ENCODE data around the gene TTC3.

DNA sequence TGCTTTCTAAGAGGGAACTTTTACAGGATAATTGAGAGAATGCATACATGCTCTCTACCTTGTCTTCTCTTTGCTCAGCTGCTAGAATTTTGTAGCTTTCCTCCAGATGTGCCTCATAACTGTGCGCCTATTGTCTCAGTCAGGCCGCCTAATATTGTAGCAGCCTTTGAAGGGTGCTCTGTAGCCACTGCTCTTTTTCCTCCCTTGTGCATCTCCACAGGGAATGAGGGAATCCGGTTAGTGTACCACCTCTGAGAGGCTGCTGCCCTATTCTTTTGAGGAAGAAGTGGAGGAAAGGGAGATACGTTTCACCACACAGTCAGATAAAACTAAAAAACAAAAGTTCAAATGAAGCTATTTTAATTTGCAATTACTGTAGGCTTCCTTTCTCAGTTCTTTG lies 22.8 kb downstream of the TTC3 start:
- TF ChIP-seq, protein P1, sequence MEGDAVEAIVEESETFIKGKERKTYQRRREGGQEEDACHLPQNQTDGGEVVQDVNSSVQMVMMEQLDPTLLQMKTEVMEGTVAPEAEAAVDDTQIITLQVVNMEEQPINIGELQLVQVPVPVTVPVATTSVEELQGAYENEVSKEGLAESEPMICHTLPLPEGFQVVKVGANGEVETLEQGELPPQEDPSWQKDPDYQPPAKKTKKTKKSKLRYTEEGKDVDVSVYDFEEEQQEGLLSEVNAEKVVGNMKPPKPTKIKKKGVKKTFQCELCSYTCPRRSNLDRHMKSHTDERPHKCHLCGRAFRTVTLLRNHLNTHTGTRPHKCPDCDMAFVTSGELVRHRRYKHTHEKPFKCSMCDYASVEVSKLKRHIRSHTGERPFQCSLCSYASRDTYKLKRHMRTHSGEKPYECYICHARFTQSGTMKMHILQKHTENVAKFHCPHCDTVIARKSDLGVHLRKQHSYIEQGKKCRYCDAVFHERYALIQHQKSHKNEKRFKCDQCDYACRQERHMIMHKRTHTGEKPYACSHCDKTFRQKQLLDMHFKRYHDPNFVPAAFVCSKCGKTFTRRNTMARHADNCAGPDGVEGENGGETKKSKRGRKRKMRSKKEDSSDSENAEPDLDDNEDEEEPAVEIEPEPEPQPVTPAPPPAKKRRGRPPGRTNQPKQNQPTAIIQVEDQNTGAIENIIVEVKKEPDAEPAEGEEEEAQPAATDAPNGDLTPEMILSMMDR (IDR thresholded peaks at IDR 0.05) = no peak
- no peak for TF ChIP-seq ZFX (IDR thresholded peaks at IDR 0.05; ENCODE audit: borderline replicate concordance)
